ENCODE results near the gene CDHR1.

GRCh38 chr10:84163996-84164395 is 30.3 kb upstream of the CDHR1 start:
- TF ChIP-seq CTCF (IDR thresholded peaks at IDR 0.05) (no peak), POLR2A (IDR thresholded peaks at IDR 0.05) (no peak)
